ENCODE results near the gene HOXD9. TPM values are rescaled to one million over a fixed set of nuclear protein-coding genes. Genes with fewer than 3 reads are reported as not detected.

The HOXD9 gene
- polyA plus RNA-seq, 4 donors = 0.27 to 1.9 (median 0.28) TPM; not detected in 1

- peaks cover 0 to 5% of the 10 kb centered on the region in 2 donors for H3K9me3 ChIP-seq (ENCODE audit: control insufficient read depth in 2 of 2, insufficient read depth in 1 of 2, low read depth in 1 of 2, low read length in 1 of 2)
- no peak for DNase-seq
- H3K27ac ChIP-seq (ENCODE audit: low read depth in 1 of 3, low read length in 2 of 3) = no peak within 1 kb of the TSS
- peaks cover 0 to 9% (median 3%) of the 10 kb centered on the region in 3 donors for H3K4me1 ChIP-seq (ENCODE audit: control insufficient read depth in 3 of 3, insufficient read depth in 2 of 3, low read depth in 1 of 3, low read length in 2 of 3)
- no peak within 1 kb of the TSS for H3K4me3 ChIP-seq (ENCODE audit: low read depth in 1 of 3, low read length in 3 of 3)
- H3K36me3 ChIP-seq (ENCODE audit: control insufficient read depth in 3 of 3, insufficient read depth in 2 of 3, low read depth in 1 of 3, low read length in 3 of 3) = no peaks in the 10 kb centered on the region
- no peak for FAIRE-seq
- H3K27me3 ChIP-seq (ENCODE audit: control insufficient read depth in 3 of 3, insufficient read depth in 3 of 3, low read length in 3 of 3) = peaks cover 8 to 100% (median 84%) of the 10 kb centered on the region in 3 donors
- WGBS, 3 donors = 7 to 14% (median 13%) methylated on average over 69 to 70 of the region's 70 CpGs
Observed at GRCh38 chr2:176099728-176100546, 22.6 kb upstream of the HOXD9 start, which contains the start of gene HOXD12. Gene HOXD12, plus strand, starts transcription at chr2:176099795. Its CDS starts 7 bp downstream, at chr2:176099802.

DNA sequence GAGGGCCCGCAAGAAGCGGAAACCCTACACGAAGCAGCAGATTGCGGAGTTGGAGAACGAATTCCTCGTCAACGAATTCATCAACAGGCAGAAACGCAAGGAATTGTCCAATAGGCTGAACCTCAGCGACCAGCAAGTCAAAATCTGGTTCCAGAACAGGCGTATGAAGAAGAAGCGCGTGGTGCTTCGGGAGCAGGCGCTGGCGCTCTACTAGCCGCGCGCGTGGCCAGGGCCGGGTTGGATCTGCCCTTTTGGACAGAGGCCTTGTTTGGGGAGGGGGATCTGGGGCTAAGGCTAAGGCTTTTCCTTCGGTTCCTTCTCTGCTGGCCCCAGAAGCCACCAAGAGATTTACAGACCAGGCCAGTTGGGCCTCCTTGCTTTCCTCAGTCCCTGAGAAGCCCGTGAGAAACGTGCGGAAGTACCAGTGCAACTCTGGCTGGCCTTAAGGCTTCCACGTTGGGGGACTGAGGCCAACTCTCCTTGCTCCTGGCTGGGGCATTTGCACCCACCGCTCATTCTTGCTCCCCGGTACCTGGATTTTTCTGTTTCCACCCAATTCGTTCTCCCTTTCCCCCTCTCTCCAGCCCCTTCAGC lies 21.9 kb upstream of the HOXD9 start:
- Histone ChIP-seq H3K4me3 (ENCODE audit: low read depth in 1 of 3, low read length in 3 of 3) (no peak overlapping the region), H3K4me1 (ENCODE audit: control insufficient read depth in 3 of 3, insufficient read depth in 2 of 3, low read depth in 1 of 3, low read length in 2 of 3) (peaks cover 0 to 9% (median 3%) of the 10 kb centered on the region in 3 donors), H3K27me3 (ENCODE audit: control insufficient read depth in 3 of 3, insufficient read depth in 3 of 3, low read length in 3 of 3) (peaks cover 8 to 100% (median 86%) of the 10 kb centered on the region in 3 donors), H3K9me3 (ENCODE audit: control insufficient read depth in 2 of 2, insufficient read depth in 1 of 2, low read depth in 1 of 2, low read length in 1 of 2) (peaks cover 0 to 6% of the 10 kb centered on the region in 2 donors), H3K27ac (ENCODE audit: low read depth in 1 of 3, low read length in 2 of 3) (no peak overlapping the region), H3K36me3 (ENCODE audit: control insufficient read depth in 3 of 3, insufficient read depth in 2 of 3, low read depth in 1 of 3, low read length in 3 of 3) (no peaks in the 10 kb centered on the region)
- WGBS, 3 donors = 10 to 28% (median 19%) methylated on average over 28 of the region's 28 CpGs
- FAIRE-seq (no peak), DNase-seq (no peak)

DNA sequence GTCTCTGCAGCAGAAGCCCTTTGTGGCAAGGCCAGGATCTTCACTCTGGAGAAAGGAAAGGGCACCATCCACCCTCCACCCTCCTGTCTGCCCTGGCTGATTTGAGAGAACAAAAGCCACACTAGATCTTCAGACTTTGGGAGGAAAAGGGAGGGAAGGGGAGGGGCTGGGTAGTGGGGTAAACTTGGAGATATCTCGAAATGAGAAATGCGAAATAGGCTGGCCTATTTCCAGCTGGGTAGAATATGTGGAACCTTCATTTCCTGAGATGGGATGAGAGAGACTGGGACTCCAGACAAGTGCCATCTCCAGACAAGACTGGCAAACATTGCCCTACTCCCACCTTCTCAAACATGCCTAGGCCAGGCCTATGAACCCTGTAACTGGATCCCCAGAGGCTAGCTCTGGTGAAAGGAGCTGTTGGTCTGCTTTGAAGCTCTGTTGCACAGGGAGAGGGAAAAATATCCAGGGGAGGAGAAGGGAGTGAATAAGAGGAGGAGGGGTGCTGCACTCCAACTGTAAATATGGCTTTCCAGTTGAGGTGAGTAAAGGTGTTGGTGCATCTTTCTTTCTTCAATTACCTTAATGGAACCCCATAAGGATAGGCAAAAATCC lies 21.2 kb upstream of the HOXD9 start:
- WGBS, 3 donors = 10 to 22% (median 16%) methylated on average over 2 of the region's 2 CpGs
- H3K9me3 ChIP-seq (ENCODE audit: control insufficient read depth in 2 of 2, insufficient read depth in 1 of 2, low read depth in 1 of 2, low read length in 1 of 2) = peaks cover 0 to 6% of the 10 kb centered on the region in 2 donors
- FAIRE-seq (no peak), DNase-seq (no peak)
- no peaks in the 10 kb centered on the region for H3K36me3 ChIP-seq (ENCODE audit: control insufficient read depth in 3 of 3, insufficient read depth in 2 of 3, low read depth in 1 of 3, low read length in 3 of 3)
- no peak overlapping the region for H3K4me3 ChIP-seq (ENCODE audit: low read depth in 1 of 3, low read length in 3 of 3)
- peaks cover 8 to 100% (median 89%) of the 10 kb centered on the region in 3 donors for H3K27me3 ChIP-seq (ENCODE audit: control insufficient read depth in 3 of 3, insufficient read depth in 3 of 3, low read length in 3 of 3)
- peaks cover 0 to 9% (median 3%) of the 10 kb centered on the region in 3 donors for H3K4me1 ChIP-seq (ENCODE audit: control insufficient read depth in 3 of 3, insufficient read depth in 2 of 3, low read depth in 1 of 3, low read length in 2 of 3)
- no peak overlapping the region for H3K27ac ChIP-seq (ENCODE audit: low read depth in 1 of 3, low read length in 2 of 3)

GRCh38 chr2:176101842-176102241 lies 20.7 kb upstream of the HOXD9 start:
- no peak overlapping the region for H3K27ac ChIP-seq (ENCODE audit: low read depth in 1 of 3, low read length in 2 of 3)
- no peak overlapping the region for H3K4me3 ChIP-seq (ENCODE audit: low read depth in 1 of 3, low read length in 3 of 3)
- H3K27me3 ChIP-seq (ENCODE audit: control insufficient read depth in 3 of 3, insufficient read depth in 3 of 3, low read length in 3 of 3) = peaks cover 8 to 99% (median 85%) of the 10 kb centered on the region in 3 donors
- H3K4me1 ChIP-seq (ENCODE audit: control insufficient read depth in 3 of 3, insufficient read depth in 2 of 3, low read depth in 1 of 3, low read length in 2 of 3) = peaks cover 0 to 7% (median 3%) of the 10 kb centered on the region in 3 donors
- FAIRE-seq (no peak), DNase-seq (no peak)
- H3K9me3 ChIP-seq (ENCODE audit: control insufficient read depth in 2 of 2, insufficient read depth in 1 of 2, low read depth in 1 of 2, low read length in 1 of 2) = peaks cover 0 to 6% of the 10 kb centered on the region in 2 donors
- H3K36me3 ChIP-seq (ENCODE audit: control insufficient read depth in 3 of 3, insufficient read depth in 2 of 3, low read depth in 1 of 3, low read length in 3 of 3) = no peaks in the 10 kb centered on the region
- WGBS, 3 donors = 22 to 33% (median 28%) methylated on average over 5 of the region's 5 CpGs

DNA sequence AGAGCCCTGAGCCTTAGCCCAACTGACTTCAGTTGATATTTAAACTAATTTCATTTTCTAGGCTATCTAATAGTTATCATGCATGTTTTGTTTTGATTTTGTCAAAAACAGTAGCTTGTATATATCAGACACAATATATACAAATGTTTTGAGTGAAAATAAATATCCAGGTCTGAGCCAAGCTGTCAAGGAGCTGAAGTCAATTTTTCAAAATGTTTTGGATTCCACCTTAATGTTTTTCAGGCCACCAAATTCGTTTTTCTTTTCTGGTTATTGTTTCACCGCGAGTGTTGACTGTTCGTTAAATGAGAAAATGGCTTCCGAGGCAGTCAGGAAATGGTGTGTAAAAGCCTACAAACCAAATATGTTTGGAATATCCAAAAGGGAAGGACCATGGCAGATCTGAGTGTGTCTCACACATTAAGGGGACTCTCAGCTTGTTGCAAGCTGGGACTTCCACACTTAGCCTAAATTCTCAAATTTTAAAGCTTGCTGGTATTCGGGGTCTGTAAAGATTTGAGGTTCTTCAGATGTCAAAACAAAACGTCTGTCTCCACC lies 20.1 kb upstream of the HOXD9 start:
- FAIRE-seq (no peak), DNase-seq (no peak)
- Histone ChIP-seq H3K9me3 (ENCODE audit: control insufficient read depth in 2 of 2, insufficient read depth in 1 of 2, low read depth in 1 of 2, low read length in 1 of 2) (peaks cover 0 to 6% of the 10 kb centered on the region in 2 donors), H3K27me3 (ENCODE audit: control insufficient read depth in 3 of 3, insufficient read depth in 3 of 3, low read length in 3 of 3) (peaks cover 12 to 98% (median 85%) of the 10 kb centered on the region in 3 donors), H3K4me3 (ENCODE audit: low read depth in 1 of 3, low read length in 3 of 3) (no peak overlapping the region), H3K36me3 (ENCODE audit: control insufficient read depth in 3 of 3, insufficient read depth in 2 of 3, low read depth in 1 of 3, low read length in 3 of 3) (no peaks in the 10 kb centered on the region), H3K27ac (ENCODE audit: low read depth in 1 of 3, low read length in 2 of 3) (no peak overlapping the region), H3K4me1 (ENCODE audit: control insufficient read depth in 3 of 3, insufficient read depth in 2 of 3, low read depth in 1 of 3, low read length in 2 of 3) (peaks cover 0 to 1% (median 0%) of the 10 kb centered on the region in 3 donors)
- WGBS, 3 donors = 15 to 17% (median 16%) methylated on average over 7 of the region's 7 CpGs

DNA sequence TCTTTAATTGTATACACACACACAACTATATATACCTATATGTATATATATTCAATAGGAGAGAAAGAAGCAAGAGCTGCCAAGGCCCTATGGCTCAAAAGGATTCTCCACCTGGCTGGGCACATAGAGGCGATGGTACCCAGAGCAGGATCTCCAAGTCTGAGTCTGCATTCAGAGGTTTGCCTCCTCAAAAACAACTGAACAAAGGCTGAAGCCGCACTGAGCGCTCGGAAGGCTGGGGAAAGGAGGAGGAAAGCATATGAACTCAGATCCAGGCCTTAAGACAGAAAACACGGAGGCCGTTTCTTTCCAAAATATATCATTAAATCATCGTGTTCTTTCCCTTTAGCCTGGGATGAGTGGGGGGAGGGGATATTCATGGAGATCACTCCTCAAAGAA lies 19.3 kb upstream of the HOXD9 start:
- H3K27me3 ChIP-seq (ENCODE audit: control insufficient read depth in 3 of 3, insufficient read depth in 3 of 3, low read length in 3 of 3) = peaks cover 16 to 92% (median 77%) of the 10 kb centered on the region in 3 donors
- no peak overlapping the region for H3K4me3 ChIP-seq (ENCODE audit: low read depth in 1 of 3, low read length in 3 of 3)
- H3K4me1 ChIP-seq (ENCODE audit: control insufficient read depth in 3 of 3, insufficient read depth in 2 of 3, low read depth in 1 of 3, low read length in 2 of 3) = no peaks in the 10 kb centered on the region
- FAIRE-seq (no peak), DNase-seq (no peak)
- 20 to 33% (median 20%) methylated on average over 7 of the region's 7 CpGs for WGBS, 3 donors
- no peaks in the 10 kb centered on the region for H3K36me3 ChIP-seq (ENCODE audit: control insufficient read depth in 3 of 3, insufficient read depth in 2 of 3, low read depth in 1 of 3, low read length in 3 of 3)
- H3K9me3 ChIP-seq (ENCODE audit: control insufficient read depth in 2 of 2, insufficient read depth in 1 of 2, low read depth in 1 of 2, low read length in 1 of 2) = peaks cover 0 to 6% of the 10 kb centered on the region in 2 donors
- H3K27ac ChIP-seq (ENCODE audit: low read depth in 1 of 3, low read length in 2 of 3) = no peak overlapping the region

DNA sequence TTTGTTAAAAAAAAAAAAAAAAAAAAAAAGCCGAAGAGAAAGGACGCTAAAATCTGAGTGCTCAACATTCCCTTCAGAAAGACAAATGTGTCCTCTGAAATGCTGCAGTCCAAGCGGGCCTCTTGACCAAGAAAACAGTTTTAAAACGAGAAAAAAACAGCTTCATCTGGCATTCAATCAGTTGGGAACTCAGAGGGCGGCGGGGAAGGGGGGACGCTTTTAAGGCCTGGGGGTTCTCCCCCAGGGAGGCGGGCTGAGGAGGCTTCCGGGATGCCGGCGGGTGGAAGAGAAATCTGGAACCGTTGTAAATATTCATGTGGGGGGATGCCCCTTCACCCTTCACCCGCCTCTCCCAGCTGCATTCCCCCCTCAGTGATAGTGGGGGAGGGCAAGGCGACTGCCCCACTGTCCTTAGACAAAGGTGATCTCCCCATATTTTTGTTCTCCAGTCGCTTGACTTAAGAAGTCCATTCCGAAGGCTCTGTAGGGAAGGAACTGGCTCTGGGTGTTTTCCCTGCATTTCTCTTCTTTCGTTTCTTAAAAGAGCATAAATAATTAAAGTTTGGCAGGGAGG lies 18.7 kb upstream of the HOXD9 start:
- peak overlapping the region in 1 of 3 donors; percentile 32 for H3K4me3 ChIP-seq (ENCODE audit: low read depth in 1 of 3, low read length in 3 of 3)
- peak overlapping the region in 1 of 3 donors; percentile 42 for H3K27ac ChIP-seq (ENCODE audit: low read depth in 1 of 3, low read length in 2 of 3)
- no peak for DNase-seq

More for the DNA sequence above, 18.7 kb upstream of the HOXD9 start:
- Histone ChIP-seq H3K36me3 (ENCODE audit: control insufficient read depth in 3 of 3, insufficient read depth in 2 of 3, low read depth in 1 of 3, low read length in 3 of 3) (no peaks in the 10 kb centered on the region), H3K4me1 (ENCODE audit: control insufficient read depth in 3 of 3, insufficient read depth in 2 of 3, low read depth in 1 of 3, low read length in 2 of 3) (no peaks in the 10 kb centered on the region), H3K27me3 (ENCODE audit: control insufficient read depth in 3 of 3, insufficient read depth in 3 of 3, low read length in 3 of 3) (peaks cover 16 to 91% (median 74%) of the 10 kb centered on the region in 3 donors), H3K9me3 (ENCODE audit: control insufficient read depth in 2 of 2, insufficient read depth in 1 of 2, low read depth in 1 of 2, low read length in 1 of 2) (peaks cover 0 to 6% of the 10 kb centered on the region in 2 donors)
- 6 to 12% (median 9%) methylated on average over 17 of the region's 17 CpGs for WGBS, 3 donors
- no peak for FAIRE-seq

All from small intestine (tissue), 7 donors.